Measurements from ENCODE around the gene FRMPD2.

Gene FRMPD2

GRCh38 chr10:48306265-48306869 lies 31.9 kb upstream of the FRMPD2 start, which contains the start of gene MAPK8:
MAPK8 (plus strand) TSS chr10:48306677; CDS start chr10:48401661, 94,984 bp downstream.
- peaks cover 0 to 23% (median 0%) of the 10 kb centered on the region in 3 experiments for H3K27me3 ChIP-seq (ENCODE audit: control insufficient read depth in 3 of 3, insufficient read depth in 3 of 3, low read depth in 1 of 3, low read length in 3 of 3)
- peak within 1 kb of the TSS; percentile 83 for H3K27ac ChIP-seq (replicated peaks; ENCODE audit: low read length)
- no peak within 1 kb of the TSS for H2BK120ac ChIP-seq (ENCODE audit: low read depth, low read length)
- peaks cover 0 to 6% of the 10 kb centered on the region in 2 donors for H3K36me3 ChIP-seq (replicated peaks in 1 of 2; ENCODE audit: control insufficient read depth in 2 of 2, insufficient read depth in 2 of 2, low read length in 2 of 2)
- no peak within 1 kb of the TSS for H2AK5ac ChIP-seq (ENCODE audit: low read depth, low read length)
- H3K9me3 ChIP-seq (replicated peaks in 1 of 2; ENCODE audit: control insufficient read depth in 2 of 2, insufficient read depth in 1 of 2, low read depth in 1 of 2, low read length in 2 of 2): no peaks in the 10 kb centered on the region
- H2BK15ac ChIP-seq (ENCODE audit: low read length): no peak within 1 kb of the TSS
- DNase-seq (ENCODE audit: low spot score): peak; percentile 88
- H3K9ac ChIP-seq (ENCODE audit: low read depth, low read length, poor library complexity): peak within 1 kb of the TSS; percentile 95
- H2BK5ac ChIP-seq (ENCODE audit: low read length): peak within 1 kb of the TSS; percentile 95
- no CpG with 5 or more reads among the region's 86 CpGs for WGBS, 2 donors (ENCODE audit: extremely low coverage in 2 of 2, insufficient read length in 2 of 2, insufficient replicate concordance in 1 of 2)
- H3K4ac ChIP-seq (ENCODE audit: low read length): no peak within 1 kb of the TSS
- peak within 1 kb of the TSS; percentile 67 for H3K4me2 ChIP-seq (ENCODE audit: insufficient read depth, low read length, poor library complexity, severe bottlenecking)
- H3K23ac ChIP-seq (ENCODE audit: low read depth, low read length, poor library complexity): peak within 1 kb of the TSS; percentile 77
- peak within 1 kb of the TSS; percentile 30 for H2BK12ac ChIP-seq (ENCODE audit: low read length)
- H4K91ac ChIP-seq (ENCODE audit: low read depth, low read length, poor library complexity): no peak within 1 kb of the TSS
- H2AFZ ChIP-seq (ENCODE audit: low read length): peak within 1 kb of the TSS; percentile 96
- peak within 1 kb of the TSS; percentile 32 for H3K14ac ChIP-seq (ENCODE audit: low read length)
- peaks cover 3% of the 10 kb centered on the region for H3K79me1 ChIP-seq (ENCODE audit: low read depth, low read length)
- no peak within 1 kb of the TSS for H4K8ac ChIP-seq (ENCODE audit: low read depth, low read length)
- peak within 1 kb of the TSS; percentile 84 to 96 for H3K4me3 ChIP-seq (ENCODE audit: low read length in 2 of 2)
- peak within 1 kb of the TSS; percentile 93 for H3K18ac ChIP-seq (ENCODE audit: low read length)
- peaks cover 0 to 2% of the 10 kb centered on the region in 2 donors for H3K4me1 ChIP-seq (ENCODE audit: control insufficient read depth in 2 of 2, insufficient read depth in 1 of 2, low read depth in 1 of 2, low read length in 2 of 2)

- Histone ChIP-seq H3K4me2 (ENCODE audit: insufficient read depth, low read length, poor library complexity, severe bottlenecking) (peak overlapping the region; percentile 45), H3K4me1 (ENCODE audit: control insufficient read depth in 2 of 2, insufficient read depth in 1 of 2, low read depth in 1 of 2, low read length in 2 of 2) (peaks cover 0 to 2% of the 10 kb centered on the region in 2 donors), H3K9me3 (replicated peaks in 1 of 2; ENCODE audit: control insufficient read depth in 2 of 2, insufficient read depth in 1 of 2, low read depth in 1 of 2, low read length in 2 of 2) (no peaks in the 10 kb centered on the region), H3K9ac (ENCODE audit: low read depth, low read length, poor library complexity) (no peak overlapping the region), H2BK15ac (ENCODE audit: low read length) (no peak overlapping the region), H2BK12ac (ENCODE audit: low read length) (no peak overlapping the region), H3K36me3 (replicated peaks in 1 of 2; ENCODE audit: control insufficient read depth in 2 of 2, insufficient read depth in 2 of 2, low read length in 2 of 2) (peaks cover 0 to 6% of the 10 kb centered on the region in 2 donors), H2BK120ac (ENCODE audit: low read depth, low read length) (no peak overlapping the region), H2AK5ac (ENCODE audit: low read depth, low read length) (no peak overlapping the region), H2AFZ (ENCODE audit: low read length) (peak overlapping the region; percentile 96), H3K79me1 (ENCODE audit: low read depth, low read length) (peaks cover 3% of the 10 kb centered on the region), H4K8ac (ENCODE audit: low read depth, low read length) (no peak overlapping the region), H3K23ac (ENCODE audit: low read depth, low read length, poor library complexity) (peak overlapping the region; percentile 51), H3K14ac (ENCODE audit: low read length) (no peak overlapping the region), H2BK5ac (ENCODE audit: low read length) (no peak overlapping the region), H4K91ac (ENCODE audit: low read depth, low read length, poor library complexity) (no peak overlapping the region), H3K18ac (ENCODE audit: low read length) (peak overlapping the region; percentile 79), H3K4me3 (ENCODE audit: low read length in 2 of 2) (peak overlapping the region; percentile 76 to 84), H3K4ac (ENCODE audit: low read length) (no peak overlapping the region), H3K27ac (replicated peaks; ENCODE audit: low read length) (no peak overlapping the region), H3K27me3 (ENCODE audit: control insufficient read depth in 3 of 3, insufficient read depth in 3 of 3, low read depth in 1 of 3, low read length in 3 of 3) (peaks cover 0 to 24% (median 0%) of the 10 kb centered on the region in 3 experiments)
- DNase-seq (ENCODE audit: low spot score): no peak
- WGBS, 2 donors (ENCODE audit: extremely low coverage in 2 of 2, insufficient read length in 2 of 2, insufficient replicate concordance in 1 of 2): no CpG with 5 or more reads among the region's 9 CpGs
These were observed 31.4 kb upstream of the FRMPD2 start for GRCh38 chr10:48305905-48306264.

- H3K79me1 ChIP-seq (ENCODE audit: low read depth, low read length): peaks cover 3% of the 10 kb centered on the region
- H2BK15ac ChIP-seq (ENCODE audit: low read length): no peak overlapping the region
- no peak overlapping the region for H3K4ac ChIP-seq (ENCODE audit: low read length)
- no peaks in the 10 kb centered on the region for H3K36me3 ChIP-seq (replicated peaks in 1 of 2; ENCODE audit: control insufficient read depth in 2 of 2, insufficient read depth in 2 of 2, low read length in 2 of 2)
- no peak overlapping the region for H3K14ac ChIP-seq (ENCODE audit: low read length)
- no CpG with 5 or more reads among the region's 8 CpGs for WGBS, 2 donors (ENCODE audit: extremely low coverage in 2 of 2, insufficient read length in 2 of 2, insufficient replicate concordance in 1 of 2)
- no peak overlapping the region for H2AFZ ChIP-seq (ENCODE audit: low read length)
- H3K4me3 ChIP-seq (ENCODE audit: low read length in 2 of 2): no peak overlapping the region
- no peak overlapping the region for H3K18ac ChIP-seq (ENCODE audit: low read length)
- no peak overlapping the region for H4K91ac ChIP-seq (ENCODE audit: low read depth, low read length, poor library complexity)
- no peak overlapping the region for H2BK5ac ChIP-seq (ENCODE audit: low read length)
- no peak overlapping the region for H2AK5ac ChIP-seq (ENCODE audit: low read depth, low read length)
- H3K23ac ChIP-seq (ENCODE audit: low read depth, low read length, poor library complexity): no peak overlapping the region
- H3K4me1 ChIP-seq (ENCODE audit: control insufficient read depth in 2 of 2, insufficient read depth in 1 of 2, low read depth in 1 of 2, low read length in 2 of 2): no peaks in the 10 kb centered on the region
- no peak overlapping the region for H2BK12ac ChIP-seq (ENCODE audit: low read length)
- no peak for DNase-seq (ENCODE audit: low spot score)
- H4K8ac ChIP-seq (ENCODE audit: low read depth, low read length): no peak overlapping the region
- no peak overlapping the region for H2BK120ac ChIP-seq (ENCODE audit: low read depth, low read length)
- H3K27me3 ChIP-seq (ENCODE audit: control insufficient read depth in 3 of 3, insufficient read depth in 3 of 3, low read depth in 1 of 3, low read length in 3 of 3): peaks cover 0 to 45% (median 0%) of the 10 kb centered on the region in 3 experiments
- no peaks in the 10 kb centered on the region for H3K9me3 ChIP-seq (replicated peaks in 1 of 2; ENCODE audit: control insufficient read depth in 2 of 2, insufficient read depth in 1 of 2, low read depth in 1 of 2, low read length in 2 of 2)
- no peak overlapping the region for H3K9ac ChIP-seq (ENCODE audit: low read depth, low read length, poor library complexity)
- no peak overlapping the region for H3K4me2 ChIP-seq (ENCODE audit: insufficient read depth, low read length, poor library complexity, severe bottlenecking)
- no peak overlapping the region for H3K27ac ChIP-seq (replicated peaks; ENCODE audit: low read length)
These were observed 28.3 kb upstream of the FRMPD2 start for GRCh38 chr10:48302515-48303476.

- Histone ChIP-seq H2AK5ac (ENCODE audit: low read depth, low read length) (no peak overlapping the region), H3K4me3 (ENCODE audit: low read length in 2 of 2) (no peak overlapping the region), H3K23ac (ENCODE audit: low read depth, low read length, poor library complexity) (no peak overlapping the region), H3K27me3 (ENCODE audit: control insufficient read depth in 3 of 3, insufficient read depth in 3 of 3, low read depth in 1 of 3, low read length in 3 of 3) (peaks cover 0 to 44% (median 0%) of the 10 kb centered on the region in 3 experiments), H2BK15ac (ENCODE audit: low read length) (no peak overlapping the region), H3K9me3 (replicated peaks in 1 of 2; ENCODE audit: control insufficient read depth in 2 of 2, insufficient read depth in 1 of 2, low read depth in 1 of 2, low read length in 2 of 2) (no peaks in the 10 kb centered on the region), H2BK120ac (ENCODE audit: low read depth, low read length) (no peak overlapping the region), H3K14ac (ENCODE audit: low read length) (no peak overlapping the region), H4K8ac (ENCODE audit: low read depth, low read length) (no peak overlapping the region), H4K91ac (ENCODE audit: low read depth, low read length, poor library complexity) (no peak overlapping the region), H3K27ac (replicated peaks; ENCODE audit: low read length) (no peak overlapping the region), H2BK12ac (ENCODE audit: low read length) (no peak overlapping the region), H3K36me3 (replicated peaks in 1 of 2; ENCODE audit: control insufficient read depth in 2 of 2, insufficient read depth in 2 of 2, low read length in 2 of 2) (no peaks in the 10 kb centered on the region), H3K79me1 (ENCODE audit: low read depth, low read length) (no peaks in the 10 kb centered on the region), H3K4ac (ENCODE audit: low read length) (no peak overlapping the region), H3K9ac (ENCODE audit: low read depth, low read length, poor library complexity) (no peak overlapping the region), H2AFZ (ENCODE audit: low read length) (no peak overlapping the region), H3K18ac (ENCODE audit: low read length) (no peak overlapping the region), H2BK5ac (ENCODE audit: low read length) (no peak overlapping the region), H3K4me2 (ENCODE audit: insufficient read depth, low read length, poor library complexity, severe bottlenecking) (no peak overlapping the region), H3K4me1 (ENCODE audit: control insufficient read depth in 2 of 2, insufficient read depth in 1 of 2, low read depth in 1 of 2, low read length in 2 of 2) (peaks cover 0 to 1% of the 10 kb centered on the region in 2 donors)
- WGBS, 2 donors (ENCODE audit: extremely low coverage in 2 of 2, insufficient read length in 2 of 2, insufficient replicate concordance in 1 of 2): no CpG with 5 or more reads among the region's 2 CpGs
- DNase-seq (ENCODE audit: low spot score): no peak
These were observed 26.1 kb upstream of the FRMPD2 start for GRCh38 chr10:48300556-48300955.

Data from neuronal stem cell (in vitro differentiated cells).